GM21360 (cell line): ENCODE data around the gene NPTN.

Experiments used
- ATAC-seq: cut with Tn5 transposase; IDR thresholded peaks from one replicate; pipeline ENCODE4 v1.9.1; 2021; ENCODE audit warnings: mild to moderate bottlenecking, moderate library complexity; ENCODE audit not compliant: unreplicated experiment

NPTN gene

DNA sequence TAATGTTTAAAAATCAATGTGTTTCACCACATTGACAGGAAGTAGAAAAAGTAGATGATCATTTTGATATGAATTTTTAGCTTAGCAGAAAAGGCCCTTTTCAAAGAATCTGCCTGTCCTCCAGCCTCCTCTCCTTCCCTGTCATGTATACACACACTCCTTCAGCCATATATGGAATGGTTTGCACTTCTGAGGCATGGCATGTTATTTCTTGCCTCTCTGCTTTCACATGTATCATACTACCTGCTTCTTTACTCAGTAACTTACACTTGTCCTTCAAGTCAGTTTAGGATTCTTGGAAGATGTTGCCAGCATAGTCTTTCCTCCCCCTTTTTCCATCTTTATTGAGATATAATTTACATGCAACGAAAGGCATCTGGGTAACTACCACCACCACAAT lies 111.2 kb downstream of the NPTN start:
- no peak for ATAC-seq

DNA sequence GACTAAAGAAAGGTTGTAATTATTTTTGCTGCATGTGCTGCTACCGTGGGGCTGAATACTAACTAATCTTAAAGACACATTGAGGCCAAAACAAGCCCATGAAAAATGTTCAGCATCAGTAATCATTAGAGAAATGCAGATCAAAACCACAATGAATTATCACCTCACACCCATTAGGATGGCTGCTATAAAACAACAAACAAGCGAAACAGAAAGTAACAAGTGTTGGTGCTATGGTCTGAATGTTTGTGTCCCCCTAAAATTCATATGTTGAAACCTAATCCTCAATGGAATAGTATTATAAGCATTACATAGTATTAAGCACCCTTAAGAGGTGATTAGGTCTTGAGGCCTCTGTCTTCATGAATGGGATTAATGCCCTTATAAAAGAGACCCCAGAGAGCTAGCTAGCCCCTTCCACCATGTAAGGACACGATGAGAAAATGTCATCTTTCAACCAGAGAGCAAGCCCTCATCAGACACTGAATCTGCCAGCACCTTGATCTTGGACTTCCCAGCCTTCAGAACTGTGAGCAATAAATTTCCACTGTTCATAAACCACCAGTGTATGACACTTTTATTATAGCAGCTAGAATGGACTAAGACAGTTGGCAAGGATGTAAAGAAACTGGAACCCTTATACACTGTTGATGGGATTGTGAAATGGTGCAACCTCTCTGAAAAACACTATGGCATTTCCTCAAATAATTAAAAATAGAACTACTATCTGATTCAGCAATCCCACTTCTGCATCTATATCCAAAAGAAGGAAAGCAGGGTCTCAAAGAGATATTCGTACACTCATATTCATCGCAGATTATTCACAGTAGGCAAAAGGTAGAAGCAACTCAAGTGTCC lies 114.1 kb downstream of the NPTN start:
- no peak for ATAC-seq

DNA sequence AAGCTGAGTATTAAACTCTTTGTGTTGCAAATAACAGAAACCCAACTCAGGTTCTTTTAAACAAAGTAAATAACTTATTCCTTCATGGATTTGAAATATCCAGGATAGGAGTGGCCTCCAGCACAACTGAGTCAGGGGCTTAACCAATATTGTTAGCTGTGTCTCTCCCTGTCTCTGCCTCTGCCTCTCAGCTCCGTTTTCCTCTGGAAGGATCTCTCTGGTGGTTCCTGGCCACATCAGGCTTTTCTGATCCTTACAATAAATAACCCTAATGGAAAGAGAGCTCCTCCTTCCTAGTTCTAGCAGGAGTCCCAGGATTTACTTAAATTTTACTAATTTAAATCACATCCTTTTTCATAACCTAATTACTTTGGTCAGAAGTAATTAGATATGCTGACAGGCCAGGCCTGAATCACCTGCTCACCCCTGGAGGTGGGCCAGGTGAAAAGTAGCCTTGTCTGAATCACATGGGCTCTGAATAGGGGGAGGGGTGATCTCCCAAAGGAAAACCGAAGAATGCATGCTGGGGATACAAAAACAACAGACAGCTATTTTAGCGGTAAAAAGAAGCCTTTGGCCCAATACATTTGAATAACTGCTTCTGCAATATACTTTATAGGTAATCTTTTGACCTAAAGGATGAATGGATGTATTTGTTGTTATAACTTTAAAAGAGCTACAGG lies 114.9 kb downstream of the NPTN start:
- no peak for ATAC-seq

DNA sequence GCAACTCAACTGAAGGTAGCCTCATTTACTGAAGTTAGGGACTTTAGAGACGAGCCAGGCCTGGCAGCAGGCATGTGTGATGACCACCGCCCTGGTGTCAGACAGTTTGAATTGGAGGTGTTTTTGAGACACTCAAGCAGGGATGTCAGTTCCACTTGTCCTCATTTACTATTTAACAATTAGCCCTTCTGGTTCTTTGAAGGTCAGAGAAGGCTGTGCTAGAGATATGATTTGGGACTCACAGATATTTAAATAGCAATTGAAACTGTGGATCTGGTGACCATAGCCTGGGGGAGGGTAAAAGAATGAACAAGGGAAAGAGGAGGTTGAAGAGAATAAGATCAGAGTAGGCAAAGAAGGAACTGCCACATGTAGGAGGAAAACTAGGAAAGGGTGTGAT lies 115.6 kb downstream of the NPTN start:
- no peak for ATAC-seq

DNA sequence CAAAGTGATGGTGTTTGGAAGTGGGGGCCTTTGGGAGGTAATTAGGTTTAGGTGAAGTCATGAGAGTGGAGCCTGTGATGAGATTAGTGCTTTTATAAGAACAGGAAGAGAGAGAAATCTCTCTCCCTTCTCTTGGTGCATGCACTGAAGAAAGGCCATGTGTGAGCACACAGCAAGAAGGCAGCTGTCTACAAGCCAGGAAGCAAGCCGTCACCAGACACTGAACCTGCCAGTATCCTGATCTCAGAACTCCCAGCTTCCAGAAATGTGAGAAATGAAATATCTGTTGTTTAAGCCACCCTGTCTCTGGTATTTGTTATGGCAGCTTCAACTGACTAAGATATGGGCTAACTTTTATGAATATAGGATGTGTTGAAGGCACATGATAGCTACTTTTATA lies 117.7 kb downstream of the NPTN start:
- no peak for ATAC-seq
